ENCODE results near the gene BAHCC1. TPM values are rescaled to one million over a fixed set of nuclear protein-coding genes. Genes with fewer than 3 reads are reported as not detected.
A peak's percentile ranks its signal among the peaks of the same experiment; 100 is the strongest.

BAHCC1 gene
- total RNA-seq, 1 experiment from 2014 or later: 0.17 TPM

DNA sequence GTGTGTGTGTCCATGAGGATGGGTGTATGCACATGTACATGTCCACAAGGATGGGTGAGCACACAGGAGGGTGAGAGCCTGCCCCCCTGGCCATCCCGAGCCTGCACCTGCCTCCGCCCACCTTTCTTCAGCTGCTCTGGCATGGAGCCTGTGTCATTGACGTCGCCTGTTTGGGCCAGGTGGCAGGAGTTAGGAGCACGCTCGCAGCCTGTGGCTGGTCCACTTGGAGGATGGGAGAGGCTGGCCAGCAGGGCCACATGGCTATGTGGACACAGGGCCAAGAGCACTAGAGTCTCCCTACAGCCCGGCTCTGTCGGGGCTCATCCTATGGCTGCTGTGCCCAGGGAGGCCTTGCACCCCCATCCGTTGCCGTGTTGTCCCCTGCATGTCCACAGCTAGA lies 21.4 kb downstream of the BAHCC1 start:
- Mint-ChIP-seq H3K27me3 (ENCODE audit: unreplicated experiment) (peaks cover 14% of the 10 kb centered on the region), H3K4me3 (ENCODE audit: low read depth, unreplicated experiment) (no peak overlapping the region), H3K9me3 (ENCODE audit: low read depth, unreplicated experiment) (no peaks in the 10 kb centered on the region), H3K36me3 (ENCODE audit: insufficient read depth, unreplicated experiment) (peaks cover 14% of the 10 kb centered on the region), H3K4me1 (ENCODE audit: low read depth, unreplicated experiment) (no peaks in the 10 kb centered on the region), H3K27ac (ENCODE audit: unreplicated experiment) (no peak overlapping the region)
- DNase-seq: no peak
- TF ChIP-seq, protein P1, sequence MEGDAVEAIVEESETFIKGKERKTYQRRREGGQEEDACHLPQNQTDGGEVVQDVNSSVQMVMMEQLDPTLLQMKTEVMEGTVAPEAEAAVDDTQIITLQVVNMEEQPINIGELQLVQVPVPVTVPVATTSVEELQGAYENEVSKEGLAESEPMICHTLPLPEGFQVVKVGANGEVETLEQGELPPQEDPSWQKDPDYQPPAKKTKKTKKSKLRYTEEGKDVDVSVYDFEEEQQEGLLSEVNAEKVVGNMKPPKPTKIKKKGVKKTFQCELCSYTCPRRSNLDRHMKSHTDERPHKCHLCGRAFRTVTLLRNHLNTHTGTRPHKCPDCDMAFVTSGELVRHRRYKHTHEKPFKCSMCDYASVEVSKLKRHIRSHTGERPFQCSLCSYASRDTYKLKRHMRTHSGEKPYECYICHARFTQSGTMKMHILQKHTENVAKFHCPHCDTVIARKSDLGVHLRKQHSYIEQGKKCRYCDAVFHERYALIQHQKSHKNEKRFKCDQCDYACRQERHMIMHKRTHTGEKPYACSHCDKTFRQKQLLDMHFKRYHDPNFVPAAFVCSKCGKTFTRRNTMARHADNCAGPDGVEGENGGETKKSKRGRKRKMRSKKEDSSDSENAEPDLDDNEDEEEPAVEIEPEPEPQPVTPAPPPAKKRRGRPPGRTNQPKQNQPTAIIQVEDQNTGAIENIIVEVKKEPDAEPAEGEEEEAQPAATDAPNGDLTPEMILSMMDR (IDR thresholded peaks at IDR 0.05; ENCODE audit: unreplicated experiment): no peak
- intact Hi-C loops (cut with micrococcal nuclease; ENCODE audit: unreplicated experiment): no loop called here
- BruUV-seq (replicated peaks): no TSS peak
- CTCF ChIA-PET: interaction anchor here (0.6 kb wide), 1 partner anchor 75 kb away, joined by 4 read pairs; no protein-coding TSS in a partner anchor

DNA sequence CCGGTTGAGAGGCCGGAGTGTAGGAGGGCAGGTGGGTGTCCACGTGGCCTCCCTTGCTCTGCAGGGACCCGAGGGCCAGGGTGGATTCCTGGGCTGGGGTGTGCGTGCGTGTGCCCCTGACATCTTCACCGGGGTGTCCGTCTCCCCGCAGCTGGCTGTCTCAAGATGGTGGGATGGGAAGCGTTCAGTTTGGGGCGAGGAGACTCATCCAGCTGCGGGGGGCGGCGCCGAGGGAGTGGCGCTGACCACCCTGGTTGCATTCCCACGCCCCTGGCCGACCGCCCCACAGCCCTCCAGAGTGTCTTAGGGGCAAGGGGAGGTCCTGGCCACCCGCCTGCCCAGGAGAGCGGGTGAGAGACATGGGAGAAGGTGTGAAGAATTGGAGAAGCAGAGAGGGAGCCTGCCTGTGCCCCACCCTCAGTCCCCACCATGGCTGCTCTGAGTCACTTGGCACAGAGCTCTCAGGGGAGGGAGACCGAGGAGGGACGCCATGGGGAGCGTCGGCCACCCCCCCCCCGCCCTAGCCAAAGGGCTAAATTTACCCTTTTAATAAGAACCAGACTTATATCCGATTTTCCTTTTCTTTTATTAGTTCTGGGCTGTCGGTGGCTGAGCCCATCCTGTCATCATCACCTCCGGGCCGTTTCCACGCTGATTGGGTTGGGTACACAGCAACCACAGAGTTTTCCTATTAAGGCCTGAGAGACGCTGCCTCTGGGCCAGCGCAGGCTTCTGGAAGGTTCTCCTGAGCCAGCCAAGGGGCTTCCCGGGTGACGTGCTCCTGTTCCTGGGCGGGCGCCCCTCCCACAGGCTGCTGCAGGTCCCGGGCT lies 22.0 kb downstream of the BAHCC1 start:
- H3K27ac Mint-ChIP-seq (ENCODE audit: unreplicated experiment): no peak overlapping the region
- CTCF ChIA-PET: interaction anchor here (0.6 kb wide), 1 partner anchor 74 kb away, joined by 4 read pairs; no protein-coding TSS in a partner anchor
- no peak for DNase-seq
- TF ChIP-seq, protein P1 (IDR thresholded peaks at IDR 0.05; ENCODE audit: unreplicated experiment): no peak
- no peaks in the 10 kb centered on the region for H3K9me3 Mint-ChIP-seq (ENCODE audit: low read depth, unreplicated experiment)
- no TSS peak for BruUV-seq (replicated peaks)
- H3K36me3 Mint-ChIP-seq (ENCODE audit: insufficient read depth, unreplicated experiment): peaks cover 14% of the 10 kb centered on the region
- intact Hi-C loops (cut with micrococcal nuclease; ENCODE audit: unreplicated experiment): no loop called here
- H3K4me3 Mint-ChIP-seq (ENCODE audit: low read depth, unreplicated experiment): no peak overlapping the region
- no peaks in the 10 kb centered on the region for H3K4me1 Mint-ChIP-seq (ENCODE audit: low read depth, unreplicated experiment)
- H3K27me3 Mint-ChIP-seq (ENCODE audit: unreplicated experiment): peaks cover 14% of the 10 kb centered on the region

DNA sequence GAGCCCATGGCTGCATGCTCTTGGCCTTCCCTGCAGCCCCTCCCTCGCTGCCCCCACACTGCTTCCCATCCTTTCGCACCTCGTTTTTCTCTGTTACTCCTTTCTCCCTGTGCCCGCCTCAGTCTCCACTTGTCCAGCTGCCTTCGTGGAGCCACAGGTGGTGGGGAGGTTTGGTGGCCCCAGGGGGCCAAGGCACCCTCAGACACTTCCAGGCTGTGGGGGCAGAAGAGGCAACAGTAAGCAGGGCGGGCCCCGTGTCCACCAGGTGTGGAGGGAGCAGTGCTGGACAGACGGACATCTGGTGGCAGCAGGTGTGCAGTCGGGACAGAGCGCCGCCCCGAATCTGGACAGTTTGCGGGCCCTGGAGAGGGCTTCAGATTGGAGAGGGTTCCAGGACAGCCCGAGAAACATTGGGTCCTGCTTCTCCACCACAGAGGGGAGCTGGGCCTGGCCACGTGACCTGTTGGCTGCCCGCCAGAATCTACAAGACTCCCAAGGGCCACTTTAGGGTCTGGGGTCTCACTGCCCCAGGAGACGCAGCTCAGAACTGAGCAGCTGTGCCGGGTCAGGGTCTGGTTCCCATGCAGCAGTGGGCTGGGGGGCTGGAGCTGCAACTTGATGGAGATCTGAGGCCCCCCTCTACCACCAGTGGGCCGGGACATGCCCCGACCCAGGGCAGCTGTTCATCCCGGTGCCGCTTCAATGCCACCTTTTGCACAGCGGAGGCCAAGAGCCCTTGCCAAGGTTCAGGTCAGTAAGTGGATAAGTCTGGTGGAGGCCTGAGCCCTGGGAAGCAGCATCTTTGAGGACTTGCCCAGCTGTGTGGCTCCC lies 22.8 kb downstream of the BAHCC1 start:
- no peaks in the 10 kb centered on the region for H3K9me3 Mint-ChIP-seq (ENCODE audit: low read depth, unreplicated experiment)
- H3K4me3 Mint-ChIP-seq (ENCODE audit: low read depth, unreplicated experiment): no peak overlapping the region
- H3K36me3 Mint-ChIP-seq (ENCODE audit: insufficient read depth, unreplicated experiment): peaks cover 14% of the 10 kb centered on the region
- no TSS peak for BruUV-seq (replicated peaks)
- TF ChIP-seq, protein P1 (IDR thresholded peaks at IDR 0.05; ENCODE audit: unreplicated experiment): no peak
- DNase-seq: no peak
- H3K27me3 Mint-ChIP-seq (ENCODE audit: unreplicated experiment): peaks cover 14% of the 10 kb centered on the region
- H3K27ac Mint-ChIP-seq (ENCODE audit: unreplicated experiment): no peak overlapping the region
- no peaks in the 10 kb centered on the region for H3K4me1 Mint-ChIP-seq (ENCODE audit: low read depth, unreplicated experiment)
- intact Hi-C loops (cut with micrococcal nuclease; ENCODE audit: unreplicated experiment): no loop called here
- CTCF ChIA-PET: interaction anchor here (0.6 kb wide), 1 partner anchor 24 kb away, joined by 4 read pairs; no protein-coding TSS in a partner anchor

DNA sequence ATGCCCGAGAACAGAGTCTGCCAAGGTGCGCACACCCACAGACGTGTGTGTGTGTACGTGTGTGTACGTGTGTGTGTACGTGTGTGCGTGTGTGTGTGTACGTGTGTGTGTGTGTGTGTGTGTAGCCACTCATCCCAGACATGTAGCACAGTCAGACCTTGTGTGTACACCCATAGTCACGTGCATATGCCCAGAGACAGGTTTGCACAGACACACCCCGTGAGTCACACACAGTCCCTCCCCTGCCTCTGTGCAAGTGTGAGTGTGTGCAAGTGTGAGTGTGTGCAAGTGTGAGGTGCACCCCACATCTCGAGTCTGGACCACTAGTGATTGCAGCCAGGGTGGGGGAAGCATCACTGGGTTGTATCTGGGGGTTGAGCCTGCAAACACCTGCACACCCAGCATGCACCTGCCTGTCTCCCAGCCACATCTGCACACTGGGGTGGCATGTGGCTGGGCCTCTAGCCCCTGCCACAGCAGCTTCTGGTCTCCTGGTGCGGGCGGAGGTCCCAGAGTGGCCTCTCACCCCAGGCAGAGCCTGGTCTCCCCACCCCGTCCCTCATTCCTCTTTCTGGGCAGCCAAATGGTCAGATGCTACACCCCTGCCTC lies 23.6 kb downstream of the BAHCC1 start:
- peak overlapping the region; percentile 41 for H3K4me3 Mint-ChIP-seq (ENCODE audit: low read depth, unreplicated experiment)
- H3K9me3 Mint-ChIP-seq (ENCODE audit: low read depth, unreplicated experiment): no peaks in the 10 kb centered on the region
- TF ChIP-seq, protein P1 (IDR thresholded peaks at IDR 0.05; ENCODE audit: unreplicated experiment): no peak
- peaks cover 13% of the 10 kb centered on the region for H3K27me3 Mint-ChIP-seq (ENCODE audit: unreplicated experiment)
- no TSS peak for BruUV-seq (replicated peaks)
- no peak for DNase-seq
- CTCF ChIA-PET: interaction anchor here (1.4 kb wide), 1 partner anchor 22 kb away, joined by 5 read pairs; no protein-coding TSS in a partner anchor
- intact Hi-C loops (cut with micrococcal nuclease; ENCODE audit: unreplicated experiment): no loop called here
- H3K27ac Mint-ChIP-seq (ENCODE audit: unreplicated experiment): no peak overlapping the region
- H3K36me3 Mint-ChIP-seq (ENCODE audit: insufficient read depth, unreplicated experiment): peaks cover 14% of the 10 kb centered on the region
- H3K4me1 Mint-ChIP-seq (ENCODE audit: low read depth, unreplicated experiment): no peaks in the 10 kb centered on the region

All from Calu3 (cell line).